C4-2B (cell line): ENCODE results near the gene SVOPL.

Source experiments
- H3K27ac ChIP-seq: fragments of 450-650 bp; 2 replicates; pipeline ENCODE4 v1.5.1; 2017
- ZFX ChIP-seq: fragments of 450-650 bp; IDR thresholded peaks from 2 replicates; pipeline ENCODE4 v1.6.1; 2017
- TF ChIP-seq, protein P1 (sequence below): fragments of 450-650 bp; conservative IDR thresholded peaks from 2 replicates; pipeline ENCODE4 v1.5.1; 2017; ENCODE audit warnings: mild to moderate bottlenecking

Gene SVOPL

GRCh38 chr7:138585283-138585993, 115.7 kb downstream of the SVOPL start:
- H3K27ac ChIP-seq, result no peak overlapping the region
- no peak for TF ChIP-seq ZFX
- TF ChIP-seq, protein P1, sequence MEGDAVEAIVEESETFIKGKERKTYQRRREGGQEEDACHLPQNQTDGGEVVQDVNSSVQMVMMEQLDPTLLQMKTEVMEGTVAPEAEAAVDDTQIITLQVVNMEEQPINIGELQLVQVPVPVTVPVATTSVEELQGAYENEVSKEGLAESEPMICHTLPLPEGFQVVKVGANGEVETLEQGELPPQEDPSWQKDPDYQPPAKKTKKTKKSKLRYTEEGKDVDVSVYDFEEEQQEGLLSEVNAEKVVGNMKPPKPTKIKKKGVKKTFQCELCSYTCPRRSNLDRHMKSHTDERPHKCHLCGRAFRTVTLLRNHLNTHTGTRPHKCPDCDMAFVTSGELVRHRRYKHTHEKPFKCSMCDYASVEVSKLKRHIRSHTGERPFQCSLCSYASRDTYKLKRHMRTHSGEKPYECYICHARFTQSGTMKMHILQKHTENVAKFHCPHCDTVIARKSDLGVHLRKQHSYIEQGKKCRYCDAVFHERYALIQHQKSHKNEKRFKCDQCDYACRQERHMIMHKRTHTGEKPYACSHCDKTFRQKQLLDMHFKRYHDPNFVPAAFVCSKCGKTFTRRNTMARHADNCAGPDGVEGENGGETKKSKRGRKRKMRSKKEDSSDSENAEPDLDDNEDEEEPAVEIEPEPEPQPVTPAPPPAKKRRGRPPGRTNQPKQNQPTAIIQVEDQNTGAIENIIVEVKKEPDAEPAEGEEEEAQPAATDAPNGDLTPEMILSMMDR, result no peak

DNA sequence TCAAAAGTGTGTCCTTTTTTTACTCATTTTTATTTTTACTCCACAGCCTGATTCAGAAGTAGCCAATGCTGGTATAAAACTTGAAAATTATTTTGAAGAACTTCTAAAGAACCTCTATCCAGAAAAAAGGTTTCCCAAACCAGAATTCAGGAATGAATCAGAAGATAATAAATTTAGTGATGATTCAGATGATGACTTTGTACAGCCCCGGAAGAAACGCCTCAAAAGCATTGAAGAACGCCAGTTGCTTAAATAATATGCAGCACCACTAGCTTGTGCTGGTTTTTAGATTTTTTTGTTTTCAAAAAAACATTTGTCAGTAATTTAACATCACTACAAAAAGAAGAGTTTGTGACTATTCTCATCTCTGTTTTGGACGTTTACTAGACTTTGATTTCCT, 116.5 kb downstream of the SVOPL start:
- TF ChIP-seq, protein P1, result no peak
- TF ChIP-seq ZFX, result no peak
- H3K27ac ChIP-seq, result no peak overlapping the region

DNA sequence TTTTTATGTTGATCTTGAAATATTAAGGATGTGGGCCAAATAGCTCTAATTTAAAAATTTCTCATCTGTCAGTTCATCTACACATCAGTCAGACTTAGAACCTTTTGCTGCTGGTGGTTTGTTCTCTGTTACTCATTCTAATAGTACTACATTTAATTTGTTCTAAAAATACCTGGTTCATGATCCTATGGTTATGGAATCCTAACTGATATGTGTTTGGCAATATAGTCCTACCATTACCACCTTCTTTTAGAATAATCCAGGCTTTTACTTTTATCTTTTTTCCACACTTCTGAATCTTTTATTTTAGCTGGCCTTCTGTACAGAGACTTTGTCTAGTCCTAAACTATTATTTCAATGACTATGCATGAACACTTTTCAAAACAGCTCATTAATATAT, 116.9 kb downstream of the SVOPL start:
- no peak overlapping the region for H3K27ac ChIP-seq
- TF ChIP-seq, protein P1, result no peak
- no peak for TF ChIP-seq ZFX

GRCh38 chr7:138581065-138581464, 120.1 kb downstream of the SVOPL start:
- no peak overlapping the region for H3K27ac ChIP-seq
- TF ChIP-seq, protein P1, result no peak
- no peak for TF ChIP-seq ZFX

GRCh38 chr7:138579671-138580070, 121.5 kb downstream of the SVOPL start:
- TF ChIP-seq, protein P1, result no peak
- no peak overlapping the region for H3K27ac ChIP-seq

- TF ChIP-seq, protein P1, result no peak
- no peak for TF ChIP-seq ZFX
These were observed 122.0 kb downstream of the SVOPL start for GRCh38 chr7:138579136-138579535.

DNA sequence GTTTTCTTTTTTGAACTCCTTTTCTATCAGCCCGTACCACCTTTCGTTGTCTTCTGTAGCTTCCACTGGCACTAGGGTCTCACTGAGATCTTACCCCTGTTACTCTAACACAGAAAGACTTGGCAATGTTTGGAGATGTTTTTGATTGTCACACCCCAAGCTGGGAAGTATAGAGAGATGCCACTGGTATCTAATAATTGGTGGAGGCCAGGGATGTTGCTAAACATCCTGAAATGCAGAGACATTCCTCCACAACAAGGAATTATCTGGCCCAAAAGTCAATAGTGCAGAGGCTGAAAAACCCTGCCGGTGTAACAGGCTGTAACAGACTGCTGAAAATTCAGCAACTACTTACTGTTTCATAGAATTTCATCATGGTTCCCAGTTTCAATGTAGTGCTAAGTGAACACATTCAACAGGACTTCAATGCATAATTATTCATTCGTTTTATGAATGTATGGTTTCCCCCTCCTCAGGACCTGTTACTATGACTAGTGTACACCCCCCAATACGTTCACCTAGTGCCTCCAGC, 125.2 kb downstream of the SVOPL start:
- no peak overlapping the region for H3K27ac ChIP-seq
- no peak for TF ChIP-seq ZFX
- TF ChIP-seq, protein P1, result no peak

More at GRCh38 chr7:138579136-138579535, 122.0 kb downstream of the SVOPL start:
- H3K27ac ChIP-seq, result no peak overlapping the region
